PC-9 (cell line): ENCODE measurements around the gene NT5C1A. TPM values are rescaled to one million over a fixed set of nuclear protein-coding genes. Genes with fewer than 3 reads are reported as not detected.

Experiments
- BruUV-seq: library from RNA; stranded (reverse); fragments of 400-500 nt; replicated peaks from 2 replicates; lab custom pipeline; 2021; lab: Mats Ljungman, UMichigan
- CTCF ChIA-PET: fragments of 300-600 bp; sonication (Branson Sonifier 250); formaldehyde crosslinking; loops from one replicate; lab custom pipeline; 2022; ENCODE audit warnings: antibody characterized with exemption; lab: Charles Lee
- POLR2A ChIA-PET: fragments of 300-600 bp; sonication (Branson Sonifier 250); formaldehyde crosslinking; loops from one replicate; lab custom pipeline; 2022; ENCODE audit warnings: antibody characterized with exemption; ENCODE audit not compliant: unreplicated experiment; lab: Charles Lee
- DNase-seq, 2 experiments: peaks; one replicate each; pipeline versions ENCODE4 v3.0.0 to v3.0.0-alpha.2; 2015 to 2022; ENCODE audit warnings: mixed read lengths in 1 of 2
- H2AFZ ChIP-seq: fragments of 200-600 bp; sonication (generic); 2 replicates; pipeline ENCODE4 v1.8.1; 2017; ENCODE audit warnings: antibody characterized with exemption
- H3F3A ChIP-seq: fragments of 200-600 bp; sonication (generic); 2 replicates; pipeline ENCODE4 v1.8.1; 2017; ENCODE audit warnings: antibody characterized with exemption, mild to moderate bottlenecking, low read depth; ENCODE audit not compliant: insufficient read depth
- H3K27ac ChIP-seq: fragments of 200-600 bp; sonication (generic); 2 replicates; pipeline ENCODE4 v1.6.1; 2016; ENCODE audit warnings: mixed run types
- H3K27me3 ChIP-seq: fragments of 200-600 bp; sonication (generic); 2 replicates; pipeline ENCODE4 v1.6.1; 2016; ENCODE audit warnings: low read depth, mixed run types; ENCODE audit not compliant: insufficient read depth
- H3K36me3 ChIP-seq: fragments of 200-600 bp; sonication (generic); 2 replicates; pipeline ENCODE4 v1.6.1; 2016; ENCODE audit warnings: low read depth, mixed run types
- H3K4me1 ChIP-seq: fragments of 200-600 bp; sonication (generic); replicated peaks from 2 replicates; pipeline ENCODE4 v1.6.1; 2016; ENCODE audit warnings: mixed run types; ENCODE audit not compliant: insufficient read depth
- H3K4me2 ChIP-seq: fragments of 200-600 bp; sonication (generic); 2 replicates; pipeline ENCODE4 v1.6.1; 2017; ENCODE audit warnings: mixed run types
- H3K4me3 ChIP-seq: fragments of 200-600 bp; sonication (generic); 2 replicates; pipeline ENCODE4 v1.6.1; 2016; ENCODE audit warnings: mixed run types
- H3K79me2 ChIP-seq: fragments of 200-600 bp; sonication (generic); 2 replicates; pipeline ENCODE4 v1.6.1; 2017; ENCODE audit warnings: low read depth, mixed run types
- H3K9me2 ChIP-seq: fragments of 200-600 bp; sonication (generic); 2 replicates; pipeline ENCODE4 v1.8.1; 2017; ENCODE audit warnings: mild to moderate bottlenecking; ENCODE audit not compliant: insufficient read depth
- H3K9me3 ChIP-seq: fragments of 200-600 bp; sonication (generic); 2 replicates; pipeline ENCODE4 v1.8.1; 2016; ENCODE audit warnings: low read depth; ENCODE audit not compliant: insufficient read depth
- H4K20me1 ChIP-seq: fragments of 200-600 bp; sonication (generic); 2 replicates; pipeline ENCODE4 v1.8.1; 2017; ENCODE audit not compliant: insufficient read depth
- EZH2 ChIP-seq: fragments of 200-600 bp; sonication (generic); IDR thresholded peaks from 2 replicates; pipeline ENCODE4 v1.8.0; 2017; ENCODE audit warnings: antibody characterized with exemption, low read depth
- intact Hi-C: fragments of 100-400 bp; cut with micrococcal nuclease; formaldehyde crosslinking; loops from one replicate; pipeline ENCODE4 v1.10.0; 2022; ENCODE audit not compliant: unreplicated experiment
- total RNA-seq: library from RNA; stranded (reverse); gene quantifications from 2 replicates; pipeline ENCODE4 v1.2.3, GENCODE V29; 2021
- TF ChIP-seq, protein P1 (sequence below): fragments of 200-600 bp; sonication (generic); conservative IDR thresholded peaks from 2 replicates; pipeline ENCODE4 v1.6.1; 2017; ENCODE audit warnings: mixed run types, antibody characterized with exemption, mild to moderate bottlenecking, moderate library complexity

The NT5C1A gene
- total RNA-seq, 1 experiment from 2014 or later, result not detected

GRCh38 chr1:39698568-39698967 is 26.7 kb upstream of the NT5C1A start:
- no peak overlapping the region for H2AFZ ChIP-seq
- H3K27ac ChIP-seq, result no peak overlapping the region
- no peaks in the 10 kb centered on the region for H3K9me3 ChIP-seq
- H4K20me1 ChIP-seq, result no peaks in the 10 kb centered on the region
- H3K4me1 ChIP-seq, result no peaks in the 10 kb centered on the region
- peaks cover 26% of the 10 kb centered on the region for H3K27me3 ChIP-seq
- H3K79me2 ChIP-seq, result no peaks in the 10 kb centered on the region
- DNase-seq, result no peak
- no peaks in the 10 kb centered on the region for H3K36me3 ChIP-seq
- ChIA-PET POLR2A (no interaction called here), CTCF (no interaction called here)
- no peak for TF ChIP-seq EZH2
- TF ChIP-seq, protein P1, sequence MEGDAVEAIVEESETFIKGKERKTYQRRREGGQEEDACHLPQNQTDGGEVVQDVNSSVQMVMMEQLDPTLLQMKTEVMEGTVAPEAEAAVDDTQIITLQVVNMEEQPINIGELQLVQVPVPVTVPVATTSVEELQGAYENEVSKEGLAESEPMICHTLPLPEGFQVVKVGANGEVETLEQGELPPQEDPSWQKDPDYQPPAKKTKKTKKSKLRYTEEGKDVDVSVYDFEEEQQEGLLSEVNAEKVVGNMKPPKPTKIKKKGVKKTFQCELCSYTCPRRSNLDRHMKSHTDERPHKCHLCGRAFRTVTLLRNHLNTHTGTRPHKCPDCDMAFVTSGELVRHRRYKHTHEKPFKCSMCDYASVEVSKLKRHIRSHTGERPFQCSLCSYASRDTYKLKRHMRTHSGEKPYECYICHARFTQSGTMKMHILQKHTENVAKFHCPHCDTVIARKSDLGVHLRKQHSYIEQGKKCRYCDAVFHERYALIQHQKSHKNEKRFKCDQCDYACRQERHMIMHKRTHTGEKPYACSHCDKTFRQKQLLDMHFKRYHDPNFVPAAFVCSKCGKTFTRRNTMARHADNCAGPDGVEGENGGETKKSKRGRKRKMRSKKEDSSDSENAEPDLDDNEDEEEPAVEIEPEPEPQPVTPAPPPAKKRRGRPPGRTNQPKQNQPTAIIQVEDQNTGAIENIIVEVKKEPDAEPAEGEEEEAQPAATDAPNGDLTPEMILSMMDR, result no peak
- BruUV-seq, result no TSS peak
- H3K4me2 ChIP-seq, result no peak overlapping the region
- H3F3A ChIP-seq, result no peaks in the 10 kb centered on the region
- no peaks in the 10 kb centered on the region for H3K9me2 ChIP-seq
- H3K4me3 ChIP-seq, result no peak overlapping the region
- intact Hi-C loops, result no loop called here

DNA sequence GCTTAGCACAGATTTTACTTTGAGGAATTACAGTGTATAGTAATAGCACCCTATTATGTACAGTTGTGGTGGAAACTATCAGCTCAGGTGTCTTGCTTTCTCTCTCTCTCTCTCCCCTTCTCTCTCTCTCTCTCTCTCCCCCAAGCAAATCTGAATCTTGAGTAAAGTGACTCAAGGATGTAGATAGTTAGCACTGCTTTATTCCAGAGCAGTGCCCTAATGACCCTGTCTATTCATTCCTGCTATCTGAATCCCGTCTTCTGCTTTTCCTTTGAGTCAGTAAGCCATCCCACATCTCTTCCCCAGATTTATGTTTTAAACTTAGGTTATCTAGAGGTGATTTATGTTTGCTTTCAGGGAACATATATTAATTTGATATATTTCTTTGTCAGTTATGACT is 24.5 kb upstream of the NT5C1A start:
- Histone ChIP-seq H3K4me2 (no peak overlapping the region), H3K36me3 (no peaks in the 10 kb centered on the region), H3K4me3 (no peak overlapping the region), H3K9me2 (no peaks in the 10 kb centered on the region), H3K9me3 (no peaks in the 10 kb centered on the region), H3K27me3 (peaks cover 26% of the 10 kb centered on the region), H3F3A (no peaks in the 10 kb centered on the region), H3K4me1 (no peaks in the 10 kb centered on the region), H3K27ac (no peak overlapping the region), H3K79me2 (no peaks in the 10 kb centered on the region), H2AFZ (no peak overlapping the region), H4K20me1 (no peaks in the 10 kb centered on the region)
- intact Hi-C loops, result no loop called here
- CTCF ChIA-PET, result interaction anchor here (0.7 kb wide), 1 partner anchor 90 kb away, joined by 3 read pairs; no protein-coding TSS in a partner anchor
- POLR2A ChIA-PET, result interaction anchor here (0.8 kb wide), 1 partner anchor 319 kb away, joined by 8 read pairs; no protein-coding TSS in a partner anchor
- BruUV-seq, result no TSS peak
- TF ChIP-seq, protein P1, result no peak
- no peak for TF ChIP-seq EZH2
- DNase-seq, result no peak

GRCh38 chr1:39695016-39695415 is 23.1 kb upstream of the NT5C1A start:
- no TSS peak for BruUV-seq
- Histone ChIP-seq H3K27ac (no peak overlapping the region), H3K79me2 (no peaks in the 10 kb centered on the region), H3F3A (no peaks in the 10 kb centered on the region), H3K9me2 (no peaks in the 10 kb centered on the region), H3K9me3 (no peaks in the 10 kb centered on the region), H3K4me3 (no peak overlapping the region), H3K36me3 (no peaks in the 10 kb centered on the region), H2AFZ (no peak overlapping the region), H3K4me2 (no peak overlapping the region), H3K4me1 (0 out of 2 replicates have a peak, but pooled peaks cover 4% of the 10 kb centered on the region), H4K20me1 (no peaks in the 10 kb centered on the region), H3K27me3 (peaks cover 29% of the 10 kb centered on the region)
- intact Hi-C loops, result no loop called here
- POLR2A ChIA-PET, result no interaction called here
- CTCF ChIA-PET, result no interaction called here
- DNase-seq, result no peak
- TF ChIP-seq, protein P1, result no peak
- no peak for TF ChIP-seq EZH2
